Gastrocnemius medialis (tissue), 4 donors: Measurements from ENCODE around the gene UPF1.

ENCODE experiments used
- CTCF ChIP-seq, 5 experiments: fragments of 450-650 bp in 3 of 5; fragments of 200-600 bp in 2 of 5; sonication (generic) in 2 of 5; IDR thresholded peaks in 4 of 5; conservative IDR thresholded peaks in 1 of 5; 1 replicate in 4 of 5; 2 replicates in 1 of 5; pipeline ENCODE4 v1.5.1; 2016 to 2019; ENCODE audit warnings: antibody characterized with exemption in 5 of 5, mild to moderate bottlenecking in 3 of 5, moderate library complexity in 3 of 5
- POLR2A ChIP-seq, 2 donors: fragments of 450-650 bp; IDR thresholded peaks; one replicate each; pipeline ENCODE4 v1.6.1; 2017; ENCODE audit warnings: antibody characterized with exemption in 2 of 2, mild to moderate bottlenecking in 2 of 2, moderate library complexity in 2 of 2

DNA sequence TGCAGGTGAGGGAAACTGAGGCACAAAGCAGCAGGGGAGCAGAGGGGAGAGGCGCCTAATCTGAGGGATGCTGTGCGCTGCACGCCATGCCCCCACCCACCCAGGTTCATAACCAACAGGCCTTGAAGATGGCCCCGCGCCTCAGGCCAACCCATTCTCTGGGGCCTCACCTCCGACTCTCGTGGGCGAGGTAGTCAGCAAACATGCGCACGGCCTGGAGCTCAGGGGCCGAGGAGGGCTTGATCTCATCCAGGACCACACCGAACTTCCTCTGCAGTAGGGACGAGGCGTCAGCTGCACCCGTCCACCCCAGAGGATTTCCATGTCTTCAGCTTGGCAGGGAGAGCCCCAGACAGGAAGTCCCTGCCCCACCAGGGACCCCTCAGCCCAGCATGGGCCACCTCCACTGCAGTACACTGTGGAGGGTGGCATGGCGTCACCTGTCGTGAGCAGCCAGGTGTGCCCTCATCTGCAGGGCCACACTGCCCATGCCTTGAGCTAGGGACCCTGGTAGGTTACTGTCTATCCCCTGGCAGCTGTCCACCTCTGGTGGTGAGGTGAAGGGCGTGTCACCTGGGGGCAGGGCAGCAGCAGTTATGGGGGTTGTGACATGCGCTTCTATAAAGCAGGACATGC, 79.2 kb downstream of the UPF1 start:
- TF ChIP-seq CTCF (IDR thresholded peaks at IDR 0.05 in 4 of 5, conservative IDR thresholded peaks at IDR 0.05 in 1 of 5) (no peak), POLR2A (IDR thresholded peaks at IDR 0.05) (no peak)
